ENCODE results near the gene STAC. TPM values are rescaled to one million over a fixed set of nuclear protein-coding genes. Genes with fewer than 3 reads are reported as not detected.

STAC gene
- total RNA-seq, 1 donor from 2014 or later, result 1.1 TPM

GRCh38 chr3:36514171-36514570, 133.9 kb downstream of the STAC start:
- Histone ChIP-seq H3K27me3 (ENCODE audit: control insufficient read depth, insufficient read depth, low read length) (no peaks in the 10 kb centered on the region), H3K4me3 (ENCODE audit: low read depth, low read length) (no peak overlapping the region), H3K36me3 (ENCODE audit: control insufficient read depth, insufficient read depth, low read length) (no peaks in the 10 kb centered on the region)
- FAIRE-seq (no peak), DNase-seq (ENCODE audit: low read depth) (peak; percentile 52)
- no peak for TF ChIP-seq CTCF (IDR thresholded peaks at IDR 0.05; ENCODE audit: insufficient read depth, low read length, severe bottlenecking)

GRCh38 chr3:36519682-36520081, 139.4 kb downstream of the STAC start:
- Histone ChIP-seq H3K36me3 (ENCODE audit: control insufficient read depth, insufficient read depth, low read length) (no peaks in the 10 kb centered on the region), H3K27me3 (ENCODE audit: control insufficient read depth, insufficient read depth, low read length) (no peaks in the 10 kb centered on the region), H3K4me3 (ENCODE audit: low read depth, low read length) (no peak overlapping the region)
- DNase-seq (ENCODE audit: low read depth) (no peak), FAIRE-seq (no peak)
- no peak for TF ChIP-seq CTCF (IDR thresholded peaks at IDR 0.05; ENCODE audit: insufficient read depth, low read length, severe bottlenecking)

GRCh38 chr3:36520241-36521006, 140.1 kb downstream of the STAC start:
- no peak for DNase-seq (ENCODE audit: low read depth)
- H3K4me3 ChIP-seq (ENCODE audit: low read depth, low read length), result no peak overlapping the region
- no peak for TF ChIP-seq CTCF (IDR thresholded peaks at IDR 0.05; ENCODE audit: insufficient read depth, low read length, severe bottlenecking)
- FAIRE-seq, result no peak
- no peaks in the 10 kb centered on the region for H3K36me3 ChIP-seq (ENCODE audit: control insufficient read depth, insufficient read depth, low read length)
- no peaks in the 10 kb centered on the region for H3K27me3 ChIP-seq (ENCODE audit: control insufficient read depth, insufficient read depth, low read length)

GRCh38 chr3:36521007-36521379, 140.7 kb downstream of the STAC start:
- no peak for FAIRE-seq
- no peaks in the 10 kb centered on the region for H3K36me3 ChIP-seq (ENCODE audit: control insufficient read depth, insufficient read depth, low read length)

GRCh38 chr3:36524560-36524959, 144.3 kb downstream of the STAC start:
- H3K36me3 ChIP-seq (ENCODE audit: control insufficient read depth, insufficient read depth, low read length), result no peaks in the 10 kb centered on the region
- FAIRE-seq, result no peak
- H3K4me3 ChIP-seq (ENCODE audit: low read depth, low read length), result no peak overlapping the region
- no peak for DNase-seq (ENCODE audit: low read depth)
- TF ChIP-seq CTCF (IDR thresholded peaks at IDR 0.05; ENCODE audit: insufficient read depth, low read length, severe bottlenecking), result no peak
- no peaks in the 10 kb centered on the region for H3K27me3 ChIP-seq (ENCODE audit: control insufficient read depth, insufficient read depth, low read length)

More at GRCh38 chr3:36521007-36521379, 140.7 kb downstream of the STAC start:
- no peak for TF ChIP-seq CTCF (IDR thresholded peaks at IDR 0.05; ENCODE audit: insufficient read depth, low read length, severe bottlenecking)
- Histone ChIP-seq H3K27me3 (ENCODE audit: control insufficient read depth, insufficient read depth, low read length) (no peaks in the 10 kb centered on the region), H3K4me3 (ENCODE audit: low read depth, low read length) (no peak overlapping the region)
- DNase-seq (ENCODE audit: low read depth), result no peak

Measured in bronchial epithelial cell (primary cell).